Measurements from ENCODE around the gene PFDN4.

The PFDN4 gene

DNA sequence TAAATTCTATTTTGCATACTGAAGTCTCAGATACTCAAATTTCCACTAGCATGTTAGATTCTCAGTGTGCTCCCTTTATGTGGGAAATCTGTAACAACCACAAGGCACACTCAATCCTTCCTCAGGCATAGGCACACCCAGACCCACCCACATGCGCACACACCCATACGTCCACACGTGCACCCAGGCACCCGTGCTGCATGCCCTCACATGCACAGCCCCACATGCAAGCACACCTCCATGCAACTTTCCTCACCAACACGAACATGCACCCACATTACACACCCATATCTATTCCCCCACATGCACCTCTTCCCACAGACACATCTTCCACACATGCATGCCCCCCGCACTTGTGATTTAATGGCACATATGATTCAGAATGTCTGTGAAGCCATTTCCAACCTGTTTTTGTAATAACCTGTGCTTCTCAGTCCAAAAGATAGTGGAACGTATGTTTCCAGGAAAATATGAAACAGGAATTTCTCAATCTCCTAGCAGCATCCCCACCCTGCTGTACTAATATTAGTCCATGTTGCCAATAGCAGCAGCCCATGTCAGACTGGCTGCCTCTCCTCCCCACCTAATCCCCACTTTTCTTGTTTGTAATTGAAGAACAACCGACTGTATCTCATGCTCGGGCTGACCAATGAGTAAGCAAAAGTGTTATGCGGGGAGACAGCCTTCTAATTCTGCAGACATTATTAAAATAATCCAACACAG lies 22.8 kb upstream of the PFDN4 start:
- Histone ChIP-seq H3K4me1 (ENCODE audit: insufficient read depth, low read length) (no peaks in the 10 kb centered on the region), H3K9me3 (ENCODE audit: control insufficient read depth, insufficient read depth, low read length) (no peaks in the 10 kb centered on the region)

GRCh38 chr20:54188132-54188849 lies 19.6 kb upstream of the PFDN4 start:
- no peaks in the 10 kb centered on the region for H3K4me1 ChIP-seq (ENCODE audit: insufficient read depth, low read length)
- no peaks in the 10 kb centered on the region for H3K9me3 ChIP-seq (ENCODE audit: control insufficient read depth, insufficient read depth, low read length)
- no peaks in the 10 kb centered on the region for H3K36me3 ChIP-seq (ENCODE audit: insufficient read depth, low read length)
- H3K9ac ChIP-seq (ENCODE audit: low read depth, low read length), result no peak overlapping the region

More for the DNA sequence above, 22.8 kb upstream of the PFDN4 start:
- no peaks in the 10 kb centered on the region for H3K36me3 ChIP-seq (ENCODE audit: insufficient read depth, low read length)
- no peak overlapping the region for H3K9ac ChIP-seq (ENCODE audit: low read depth, low read length)

DNA sequence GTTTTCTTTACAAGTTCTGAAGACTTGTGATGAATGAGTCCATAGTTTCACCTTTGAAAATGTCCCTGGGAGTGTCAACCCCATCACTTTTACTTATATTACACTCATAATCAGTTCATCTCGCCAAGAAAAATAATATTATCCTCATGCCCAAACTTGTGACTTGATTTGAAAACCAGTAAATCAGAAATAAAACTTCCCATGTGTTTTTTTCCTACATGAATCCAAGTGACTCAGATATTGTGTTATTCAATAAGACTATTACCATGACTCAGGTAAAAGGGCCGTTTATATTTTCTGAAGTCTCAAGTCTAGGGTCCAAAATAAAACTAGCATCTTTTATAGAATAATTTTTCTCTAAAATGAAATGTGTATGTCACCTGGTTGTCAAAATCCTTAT lies 18.3 kb upstream of the PFDN4 start:
- no peaks in the 10 kb centered on the region for H3K36me3 ChIP-seq (ENCODE audit: insufficient read depth, low read length)
- H3K9me3 ChIP-seq (ENCODE audit: control insufficient read depth, insufficient read depth, low read length), result no peaks in the 10 kb centered on the region
- no peaks in the 10 kb centered on the region for H3K4me1 ChIP-seq (ENCODE audit: insufficient read depth, low read length)
- no peak overlapping the region for H3K9ac ChIP-seq (ENCODE audit: low read depth, low read length)

- Histone ChIP-seq H3K9ac (ENCODE audit: low read depth, low read length) (no peak overlapping the region), H3K9me3 (ENCODE audit: control insufficient read depth, insufficient read depth, low read length) (no peaks in the 10 kb centered on the region), H3K36me3 (ENCODE audit: insufficient read depth, low read length) (no peaks in the 10 kb centered on the region), H3K4me1 (ENCODE audit: insufficient read depth, low read length) (no peaks in the 10 kb centered on the region)
Measured at GRCh38 chr20:54190217-54190616, 17.7 kb upstream of the PFDN4 start.

DNA sequence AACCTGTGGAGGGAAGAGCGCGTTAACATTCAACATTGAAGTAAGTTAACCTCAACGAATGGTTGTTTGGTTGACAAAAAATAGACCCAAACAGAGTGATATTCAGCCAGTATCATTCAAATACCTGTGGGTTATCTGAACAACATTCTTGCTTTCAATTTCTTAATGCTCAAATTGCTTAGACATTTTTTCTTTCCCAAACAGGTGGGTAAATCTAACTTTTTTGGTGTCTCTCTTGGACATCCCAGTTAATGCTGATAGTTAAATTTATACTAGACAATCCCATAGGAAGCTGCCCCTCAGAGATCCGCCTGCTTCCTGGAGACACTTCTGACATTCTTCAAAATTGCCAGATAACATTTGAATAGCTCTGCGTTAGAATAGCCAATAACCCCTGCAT lies 14.1 kb upstream of the PFDN4 start:
- no peaks in the 10 kb centered on the region for H3K9me3 ChIP-seq (ENCODE audit: control insufficient read depth, insufficient read depth, low read length)
- no peak overlapping the region for H3K9ac ChIP-seq (ENCODE audit: low read depth, low read length)
- H3K4me1 ChIP-seq (ENCODE audit: insufficient read depth, low read length), result peaks cover 3% of the 10 kb centered on the region; the same call in 1 of the 2 replicates
- H3K36me3 ChIP-seq (ENCODE audit: insufficient read depth, low read length), result no peaks in the 10 kb centered on the region

GRCh38 chr20:54194724-54195438 lies 13.0 kb upstream of the PFDN4 start:
- no peaks in the 10 kb centered on the region for H3K9me3 ChIP-seq (ENCODE audit: control insufficient read depth, insufficient read depth, low read length)
- peaks cover 3% of the 10 kb centered on the region; the same call in 1 of the 2 replicates for H3K4me1 ChIP-seq (ENCODE audit: insufficient read depth, low read length)
- no peaks in the 10 kb centered on the region for H3K36me3 ChIP-seq (ENCODE audit: insufficient read depth, low read length)
- H3K9ac ChIP-seq (ENCODE audit: low read depth, low read length), result no peak overlapping the region

DNA sequence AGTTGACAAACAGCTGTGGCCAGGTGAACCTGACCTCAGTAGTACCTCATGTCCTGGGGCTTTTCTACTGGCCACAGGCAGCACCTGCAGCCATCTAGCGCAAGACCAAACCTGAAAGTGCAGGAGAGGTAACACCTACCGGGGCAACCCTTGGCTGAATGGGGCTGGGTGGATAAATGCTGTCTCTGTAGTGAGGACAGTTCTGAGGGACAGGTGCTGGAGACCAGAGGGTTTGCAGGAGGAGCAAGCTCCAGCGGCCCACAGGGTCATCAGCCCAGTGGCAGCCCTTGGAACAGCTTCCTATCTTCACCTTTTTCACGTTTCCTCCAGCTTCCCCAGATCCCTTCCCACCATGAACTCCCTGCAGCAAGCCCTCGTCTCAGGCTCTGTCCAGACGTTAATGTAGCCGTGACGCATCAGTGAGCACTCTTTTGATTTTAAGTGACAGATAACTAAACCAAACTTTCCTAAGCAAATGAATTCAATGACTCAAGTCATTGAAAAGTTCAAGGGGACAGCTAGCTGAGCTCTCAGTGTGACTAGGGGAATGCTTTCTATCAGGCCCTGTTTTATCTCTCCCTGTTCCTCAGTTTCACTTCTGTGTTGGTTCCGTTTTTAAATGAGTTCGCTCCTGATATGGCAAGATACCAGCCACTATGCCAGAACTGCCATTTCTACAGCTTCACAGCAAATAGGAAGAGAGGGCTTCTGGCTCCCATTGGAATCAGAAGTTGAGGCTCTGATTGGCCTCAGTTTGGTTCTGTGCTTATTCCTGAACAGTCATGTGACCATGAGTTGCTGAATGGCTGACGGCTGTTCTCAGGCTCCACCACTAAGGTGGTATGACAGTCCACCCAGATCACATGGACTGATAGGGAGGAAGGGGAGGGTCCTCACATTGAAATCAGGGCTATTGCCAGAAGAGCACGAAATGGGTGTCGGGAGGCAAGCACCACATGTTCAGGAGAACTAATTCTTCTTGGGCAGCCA lies 12.1 kb upstream of the PFDN4 start:
- H3K9ac ChIP-seq (ENCODE audit: low read depth, low read length), result no peak overlapping the region
- no peaks in the 10 kb centered on the region for H3K9me3 ChIP-seq (ENCODE audit: control insufficient read depth, insufficient read depth, low read length)
- H3K36me3 ChIP-seq (ENCODE audit: insufficient read depth, low read length), result no peaks in the 10 kb centered on the region
- peaks cover 3% of the 10 kb centered on the region; the same call in 1 of the 2 replicates for H3K4me1 ChIP-seq (ENCODE audit: insufficient read depth, low read length)

DNA sequence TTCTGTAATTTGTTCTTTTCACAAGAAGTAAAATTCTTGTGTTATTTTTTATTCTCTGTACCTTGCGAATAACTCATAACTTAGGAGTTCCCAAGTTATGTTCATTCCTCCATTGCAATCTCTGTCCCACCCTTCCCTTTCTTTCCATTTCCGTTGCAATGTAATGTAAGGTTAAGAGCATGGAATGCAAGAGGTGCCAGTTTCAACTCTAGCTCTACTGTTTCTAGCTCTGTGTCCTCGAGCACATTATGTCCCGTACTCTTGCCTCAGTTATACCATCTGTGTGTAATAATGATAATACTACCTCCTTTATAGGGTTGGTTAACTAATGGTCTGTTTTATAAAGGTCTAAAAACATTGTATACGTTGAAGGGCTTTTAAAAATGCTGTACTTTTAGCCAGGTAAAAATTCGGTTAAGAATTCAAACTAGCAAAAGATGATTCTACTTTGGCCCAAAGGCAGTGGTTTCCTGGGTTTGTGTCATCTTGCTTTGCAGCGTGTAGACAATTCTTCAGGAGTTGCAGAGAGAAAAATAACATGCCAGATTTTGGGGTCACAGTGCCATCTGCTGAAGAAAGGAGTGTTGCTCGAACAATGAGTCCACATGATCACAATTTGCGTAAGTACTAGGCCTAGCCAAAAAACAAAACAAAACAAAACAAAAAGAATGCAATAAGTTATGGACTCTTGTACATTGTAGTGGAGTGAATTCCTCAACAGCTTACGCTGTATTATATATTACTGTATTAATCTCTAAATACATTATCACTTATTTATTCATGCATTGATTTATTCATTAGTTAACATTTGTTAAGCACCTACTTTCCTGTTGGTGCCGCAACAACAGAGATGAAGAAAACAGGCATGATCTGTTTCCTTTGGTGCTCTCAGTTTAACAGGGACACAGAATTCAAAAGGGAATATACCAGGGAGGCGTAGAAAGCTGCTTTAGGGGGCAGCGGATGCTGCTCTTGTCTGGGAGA lies 10.0 kb upstream of the PFDN4 start:
- Histone ChIP-seq H3K9me3 (ENCODE audit: control insufficient read depth, insufficient read depth, low read length) (no peaks in the 10 kb centered on the region), H3K36me3 (ENCODE audit: insufficient read depth, low read length) (no peaks in the 10 kb centered on the region), H3K4me1 (ENCODE audit: insufficient read depth, low read length) (peaks cover 3% of the 10 kb centered on the region; the same call in 1 of the 2 replicates), H3K9ac (ENCODE audit: low read depth, low read length) (no peak overlapping the region)

- Histone ChIP-seq H3K36me3 (ENCODE audit: insufficient read depth, low read length) (no peaks in the 10 kb centered on the region), H3K4me1 (ENCODE audit: insufficient read depth, low read length) (peaks cover 3% of the 10 kb centered on the region; the same call in 1 of the 2 replicates), H3K9me3 (ENCODE audit: control insufficient read depth, insufficient read depth, low read length) (no peaks in the 10 kb centered on the region), H3K9ac (ENCODE audit: low read depth, low read length) (no peak overlapping the region)
Measured at GRCh38 chr20:54199283-54199682, 8.6 kb upstream of the PFDN4 start.

DNA sequence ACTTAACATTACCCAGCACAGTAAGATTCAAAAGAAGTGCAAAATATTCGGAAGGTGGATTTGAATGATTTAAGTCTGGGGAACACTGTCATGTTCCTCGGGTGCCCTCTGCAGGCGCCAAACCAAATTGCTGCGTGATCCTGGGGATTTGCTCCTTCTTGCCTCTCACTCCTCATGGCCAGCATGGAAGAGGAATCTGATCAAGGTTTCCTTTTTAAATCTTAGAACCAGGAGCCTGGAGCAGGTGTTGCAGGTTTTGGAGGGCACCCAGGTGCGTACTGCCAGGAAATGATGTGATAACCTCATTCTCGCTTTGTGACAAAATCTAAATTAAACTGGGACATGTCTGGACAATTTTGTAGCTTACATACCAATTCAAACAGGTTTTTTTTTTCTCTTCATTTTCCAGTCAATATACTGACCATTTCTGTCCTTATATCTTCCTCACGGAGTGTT lies 8.1 kb upstream of the PFDN4 start:
- peaks cover 3% of the 10 kb centered on the region; the same call in 1 of the 2 replicates for H3K4me1 ChIP-seq (ENCODE audit: insufficient read depth, low read length)
- H3K9me3 ChIP-seq (ENCODE audit: control insufficient read depth, insufficient read depth, low read length), result no peaks in the 10 kb centered on the region
- no peak overlapping the region for H3K9ac ChIP-seq (ENCODE audit: low read depth, low read length)
- no peaks in the 10 kb centered on the region for H3K36me3 ChIP-seq (ENCODE audit: insufficient read depth, low read length)

DNA sequence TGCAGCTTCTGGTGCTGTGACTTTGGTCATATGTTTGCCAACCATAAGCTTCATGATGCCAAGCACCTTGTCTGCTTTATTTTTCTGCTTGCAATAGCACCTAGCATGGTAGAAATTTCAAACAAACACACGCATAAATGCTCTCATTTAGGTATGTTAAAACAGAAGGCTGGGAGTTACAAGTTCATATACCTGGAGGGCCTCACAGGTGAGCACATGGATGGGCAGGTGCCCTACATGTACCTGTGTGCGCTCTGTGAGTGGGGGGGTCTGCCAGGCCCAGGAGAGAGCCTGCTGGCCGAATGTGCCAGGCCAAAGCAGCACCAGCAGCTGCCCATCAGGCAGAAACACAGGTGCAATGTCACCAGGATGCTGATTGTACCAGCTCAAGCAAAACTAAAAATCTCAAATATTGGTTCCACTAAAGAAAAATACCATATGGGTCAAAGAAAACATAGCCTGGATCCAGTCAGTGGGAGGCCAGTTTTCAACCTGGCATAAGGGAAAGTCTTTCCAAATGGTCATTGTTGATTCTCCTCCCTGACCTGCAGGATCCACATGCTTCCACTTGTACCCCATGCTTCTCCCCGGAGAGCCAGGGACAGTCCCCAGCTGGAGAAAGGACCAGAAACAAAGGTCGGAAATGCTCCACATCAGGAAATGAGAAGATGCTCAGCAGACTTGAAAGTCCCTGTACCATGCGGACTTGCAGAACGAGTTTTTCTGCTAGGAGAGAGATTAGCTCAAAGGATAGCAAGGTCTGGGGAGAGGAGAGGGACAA lies 7.2 kb upstream of the PFDN4 start:
- Histone ChIP-seq H3K9me3 (ENCODE audit: control insufficient read depth, insufficient read depth, low read length) (no peaks in the 10 kb centered on the region), H3K36me3 (ENCODE audit: insufficient read depth, low read length) (no peaks in the 10 kb centered on the region), H3K4me1 (ENCODE audit: insufficient read depth, low read length) (peaks cover 3% of the 10 kb centered on the region; the same call in 1 of the 2 replicates), H3K9ac (ENCODE audit: low read depth, low read length) (no peak overlapping the region)

GRCh38 chr20:54201268-54201846 lies 6.5 kb upstream of the PFDN4 start:
- no peaks in the 10 kb centered on the region for H3K36me3 ChIP-seq (ENCODE audit: insufficient read depth, low read length)
- no peak overlapping the region for H3K9ac ChIP-seq (ENCODE audit: low read depth, low read length)
- no peaks in the 10 kb centered on the region for H3K9me3 ChIP-seq (ENCODE audit: control insufficient read depth, insufficient read depth, low read length)
- peaks cover 3% of the 10 kb centered on the region; the same call in 1 of the 2 replicates for H3K4me1 ChIP-seq (ENCODE audit: insufficient read depth, low read length)

Data from ES-I3 (cell line).